ENCODE measurements around the gene COL7A1. TPM values are rescaled to one million over a fixed set of nuclear protein-coding genes. Genes with fewer than 3 reads are reported as not detected.

Gene COL7A1
- 10 to 100 TPM; 12.9 to 14.7 (median 14.2) TPM for polyA plus RNA-seq (ENCODE audit: insufficient read length in 3 of 3)

DNA sequence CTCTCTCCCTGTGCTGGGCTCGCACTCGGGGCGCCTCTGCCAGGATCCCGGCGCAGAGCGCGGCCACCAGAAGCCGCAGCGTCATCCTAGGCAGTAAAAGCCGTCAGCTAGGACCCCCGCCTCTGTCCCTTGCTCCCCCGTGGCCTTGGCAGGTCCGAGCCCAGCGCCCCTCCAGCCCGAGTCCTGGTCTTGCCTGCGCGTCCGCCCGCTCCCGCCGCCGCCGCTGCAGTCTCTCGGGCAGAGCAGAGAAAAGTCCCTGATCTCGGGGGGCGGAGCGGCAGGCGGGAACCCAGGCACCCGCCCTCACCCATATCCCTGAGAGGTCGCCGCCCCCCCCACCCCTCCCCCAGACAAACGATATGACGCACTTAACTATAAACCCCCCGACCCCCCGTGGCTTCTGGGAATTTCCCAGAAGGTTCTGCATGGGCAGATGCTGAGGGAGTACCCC lies at the start of gene COL7A1:
Gene COL7A1, minus strand, starts transcription at position 255 of the 451 bp plus-strand sequence. Its CDS starts 170 bp downstream, at position 85.
- DNase-seq (ENCODE audit: low read depth in 3 of 3, low spot score in 2 of 3), result no peak

DNA sequence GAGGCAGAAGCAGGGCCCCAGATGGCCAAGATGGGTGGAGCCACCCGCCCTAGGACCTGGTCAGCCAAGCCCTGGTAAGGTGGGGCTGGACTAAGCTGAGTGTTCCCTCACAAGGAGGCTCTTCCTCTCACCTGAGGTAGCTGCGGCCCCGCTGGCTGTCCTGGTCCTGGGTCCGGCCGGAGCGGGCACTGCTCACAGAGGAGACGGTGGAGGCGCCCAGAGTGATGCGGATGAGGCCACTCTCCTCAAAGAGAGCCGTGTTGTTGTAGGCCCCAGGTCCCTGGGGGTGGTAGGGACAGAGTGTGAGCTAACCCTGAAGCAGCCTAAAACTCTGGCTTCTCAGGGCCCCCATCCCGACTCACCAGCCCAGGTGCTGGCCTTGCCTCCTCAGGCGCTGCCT lies 47.5 kb upstream of the COL7A1 start:
- DNase-seq (ENCODE audit: low read depth in 3 of 3, low spot score in 2 of 3), result no peak

DNA sequence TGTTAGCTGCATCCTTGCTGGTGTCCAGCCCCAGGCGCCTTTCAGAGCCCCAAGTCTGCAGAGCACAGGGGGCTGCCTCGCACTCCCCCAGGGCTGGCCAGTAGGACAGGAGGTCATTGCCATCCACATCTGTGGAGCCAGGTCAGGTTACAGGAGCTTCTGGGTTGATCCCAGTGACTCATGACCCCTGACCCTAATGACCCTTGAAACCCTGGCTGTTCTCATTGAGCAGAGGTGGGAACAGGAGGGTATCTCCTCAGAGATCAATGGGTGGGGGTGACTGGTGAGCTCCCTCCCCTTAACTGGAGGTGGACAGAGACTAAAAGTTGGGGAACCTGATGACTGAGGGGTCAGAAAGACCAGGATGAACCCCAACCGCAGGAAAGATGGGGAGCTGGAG lies 46.3 kb upstream of the COL7A1 start:
- DNase-seq (ENCODE audit: low read depth in 3 of 3, low spot score in 2 of 3), result no peak

DNA sequence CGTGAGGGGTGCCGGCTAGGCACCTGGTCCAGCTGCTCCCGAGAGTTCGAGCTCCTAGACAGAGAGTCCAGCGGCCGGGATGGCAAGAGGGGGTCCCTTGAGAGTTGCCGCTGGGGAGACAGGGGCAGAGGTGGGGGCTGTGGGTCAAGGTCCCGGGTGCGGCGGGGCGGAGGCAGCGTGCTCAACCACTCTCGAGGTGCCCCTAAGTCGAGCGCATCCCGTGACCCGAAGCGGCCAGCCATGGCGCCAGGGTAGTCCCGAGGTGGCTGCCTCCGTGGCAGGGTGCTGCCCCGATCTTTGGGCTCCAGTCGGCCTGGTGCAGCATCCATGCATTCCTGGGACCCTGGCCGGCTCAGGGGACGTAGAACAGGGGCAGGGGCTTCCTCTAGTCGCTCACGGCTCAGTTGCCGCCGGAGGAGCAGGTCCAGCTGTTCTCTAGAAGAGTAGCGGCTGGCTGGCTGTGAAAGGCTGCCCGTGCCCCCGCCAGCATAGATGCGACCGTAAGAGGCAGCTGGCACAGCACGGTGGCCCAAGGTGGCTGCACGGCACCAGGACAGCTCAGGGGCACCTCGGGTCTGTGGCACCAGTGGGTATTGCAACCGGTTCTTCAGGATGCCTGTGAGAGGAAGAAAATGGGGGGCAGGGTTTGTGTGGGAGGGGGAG lies 44.9 kb upstream of the COL7A1 start:
- no peak for DNase-seq (ENCODE audit: low read depth in 3 of 3, low spot score in 2 of 3)

DNA sequence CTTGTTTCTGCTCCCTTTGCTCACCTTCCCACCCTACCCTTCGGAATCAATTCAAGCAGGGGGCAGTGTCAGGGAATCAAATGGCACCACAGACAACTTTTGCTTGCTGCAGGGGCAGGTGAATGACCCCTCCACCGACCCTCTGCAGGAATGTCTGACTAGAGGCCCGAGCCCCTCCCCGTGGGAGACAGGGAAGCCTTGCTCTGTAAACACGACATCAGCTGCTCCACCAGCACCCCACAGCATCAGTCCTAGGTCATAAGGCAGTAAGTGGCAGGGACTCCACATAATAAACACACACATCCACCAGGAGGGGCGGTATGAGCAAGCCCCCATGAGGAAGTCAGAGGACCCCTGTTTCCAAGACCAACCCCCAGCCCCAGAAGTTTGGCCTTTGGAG lies 42.2 kb upstream of the COL7A1 start:
- DNase-seq (ENCODE audit: low read depth in 3 of 3, low spot score in 2 of 3), result no peak

DNA sequence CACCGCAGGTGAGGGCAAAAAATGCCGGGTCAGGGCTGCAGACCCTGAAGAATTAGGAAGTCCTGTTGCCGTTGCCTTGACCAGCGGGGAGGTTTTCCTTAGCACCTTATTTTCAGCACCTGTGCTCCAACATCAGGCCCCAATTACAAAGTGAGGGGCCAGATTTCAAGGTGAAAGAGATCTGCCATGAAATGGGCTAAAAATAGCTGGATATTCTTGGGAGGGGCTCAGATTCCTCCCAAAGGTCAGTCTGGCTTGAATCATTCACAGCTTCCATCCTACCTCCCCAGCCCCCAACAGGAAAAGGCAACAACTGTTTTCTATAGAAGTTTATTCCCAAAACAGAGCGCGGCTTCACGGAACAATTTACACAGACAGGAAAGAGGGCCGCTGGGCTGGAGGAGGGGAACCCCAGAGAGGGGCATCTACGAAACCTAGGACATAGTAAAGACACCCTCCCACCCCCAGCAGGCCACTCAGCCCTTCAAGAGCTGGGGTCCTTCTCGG lies 41.1 kb upstream of the COL7A1 start:
- DNase-seq (ENCODE audit: low read depth in 3 of 3, low spot score in 2 of 3), result no peak

DNA sequence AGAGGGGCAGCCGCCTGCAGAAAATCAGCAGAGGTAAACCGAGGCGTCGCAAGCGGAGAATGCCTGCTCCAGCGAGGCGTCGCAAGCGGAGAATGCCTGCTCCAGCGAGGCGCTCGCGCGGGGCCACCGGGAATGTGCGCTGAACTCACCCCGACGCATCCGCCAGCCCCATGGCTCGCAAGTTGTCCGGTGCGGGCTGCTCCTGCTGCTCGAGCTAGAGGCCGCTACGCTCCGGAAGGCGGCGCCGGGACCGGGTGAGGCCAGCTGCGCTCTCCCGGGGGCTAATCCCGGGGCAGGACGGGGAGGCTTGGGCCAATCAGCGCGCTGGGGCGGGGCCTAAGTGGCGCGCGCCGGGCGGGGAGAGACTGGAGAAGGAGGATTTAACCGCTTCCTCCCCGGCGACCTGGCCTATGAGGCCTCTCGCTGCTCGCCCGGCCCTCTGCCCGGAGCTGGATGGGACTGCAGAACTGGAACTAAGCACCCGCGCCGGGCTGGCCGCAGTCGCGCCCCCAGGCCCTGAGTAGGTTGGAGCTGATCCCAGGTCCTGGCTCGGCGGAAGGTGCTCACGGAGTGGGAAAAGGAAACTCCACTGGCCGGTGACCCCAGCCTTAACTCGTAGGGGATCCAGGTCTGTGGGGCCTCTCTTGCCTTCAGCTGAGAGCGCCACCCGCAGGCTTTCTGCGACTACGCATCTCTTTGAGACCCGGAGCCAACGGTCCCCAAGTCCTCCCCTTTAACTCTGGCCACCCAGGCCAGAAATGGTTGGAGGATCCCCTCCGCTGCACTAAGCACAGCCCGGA lies 40.3 kb upstream of the COL7A1 start, which contains the start of gene SLC26A6:
Gene SLC26A6, minus strand, starts transcription at position 240 of the 800 bp plus-strand sequence. Its CDS starts 68 bp downstream, at position 172.
- DNase-seq (ENCODE audit: low read depth in 3 of 3, low spot score in 2 of 3), result peak; percentile 72 to 94 (median 90)

DNA sequence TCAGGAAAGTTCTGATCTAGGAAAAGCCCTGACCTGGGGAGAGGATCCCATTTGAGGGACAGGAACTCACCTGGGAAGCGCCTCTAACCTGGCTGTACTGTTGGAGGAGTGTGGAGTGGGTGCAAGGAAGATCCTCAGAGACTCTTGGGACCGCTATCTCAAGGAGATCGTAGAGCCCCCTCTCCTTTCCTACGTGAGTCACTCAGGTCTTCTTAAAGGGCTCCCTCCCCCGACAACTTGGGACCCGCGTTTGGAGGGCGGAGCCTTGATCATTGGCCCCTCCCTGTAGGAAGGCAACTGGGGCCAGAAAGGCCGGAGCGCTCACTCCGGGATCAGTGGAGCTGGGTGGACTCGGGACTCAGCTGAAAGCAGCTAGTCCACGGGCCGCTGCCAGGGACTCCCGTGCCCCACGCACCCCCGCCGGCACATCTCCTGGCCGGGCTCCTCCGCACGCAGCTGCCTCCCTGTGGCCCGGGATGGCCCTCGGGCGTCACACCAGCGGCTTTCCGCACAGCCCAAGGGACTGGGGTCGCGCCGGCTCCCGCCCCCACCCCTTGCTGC lies 39.6 kb upstream of the COL7A1 start:
- DNase-seq (ENCODE audit: low read depth in 3 of 3, low spot score in 2 of 3), result no peak

DNA sequence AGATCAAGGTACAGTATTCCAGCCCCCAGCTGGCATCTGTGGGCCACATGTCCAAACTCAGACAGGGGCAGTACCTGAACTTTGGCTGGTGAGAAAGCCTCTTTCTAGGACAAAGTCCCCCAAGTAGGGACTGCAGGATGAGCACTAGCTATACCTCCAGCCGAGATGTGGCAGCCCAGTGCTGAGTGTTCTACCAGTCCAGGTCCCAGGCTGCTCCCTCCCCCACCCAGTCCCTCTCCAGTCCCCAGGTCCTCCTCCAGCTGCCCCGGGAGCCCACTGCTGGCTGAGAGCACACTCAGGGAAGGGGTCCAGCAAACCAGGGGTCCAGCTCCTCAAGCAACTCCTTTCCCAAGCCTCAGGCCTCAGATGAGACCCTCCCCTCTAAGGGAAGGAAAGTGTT lies 38.6 kb upstream of the COL7A1 start:
- no peak for DNase-seq (ENCODE audit: low read depth in 3 of 3, low spot score in 2 of 3)

DNA sequence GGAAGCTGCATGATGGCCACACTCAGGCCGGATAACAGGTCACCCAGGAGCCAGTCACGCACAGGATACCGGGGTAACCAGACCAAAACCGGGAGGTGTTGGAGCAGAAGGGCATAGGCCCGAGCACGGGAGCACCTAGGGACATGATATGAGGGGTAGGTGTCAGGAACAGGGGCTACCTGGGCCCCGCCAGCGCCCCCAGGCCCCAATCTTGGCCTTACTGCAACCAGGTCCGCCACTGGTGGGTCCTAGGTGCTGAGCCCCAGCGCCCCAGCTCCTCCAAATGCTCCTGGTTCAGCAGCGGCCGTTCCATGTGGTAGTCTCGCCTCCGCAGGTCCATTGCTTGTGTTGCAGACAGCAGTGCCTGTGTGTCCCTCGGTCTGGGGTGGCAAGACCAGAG lies 38.1 kb upstream of the COL7A1 start:
- no peak for DNase-seq (ENCODE audit: low read depth in 3 of 3, low spot score in 2 of 3)

DNA sequence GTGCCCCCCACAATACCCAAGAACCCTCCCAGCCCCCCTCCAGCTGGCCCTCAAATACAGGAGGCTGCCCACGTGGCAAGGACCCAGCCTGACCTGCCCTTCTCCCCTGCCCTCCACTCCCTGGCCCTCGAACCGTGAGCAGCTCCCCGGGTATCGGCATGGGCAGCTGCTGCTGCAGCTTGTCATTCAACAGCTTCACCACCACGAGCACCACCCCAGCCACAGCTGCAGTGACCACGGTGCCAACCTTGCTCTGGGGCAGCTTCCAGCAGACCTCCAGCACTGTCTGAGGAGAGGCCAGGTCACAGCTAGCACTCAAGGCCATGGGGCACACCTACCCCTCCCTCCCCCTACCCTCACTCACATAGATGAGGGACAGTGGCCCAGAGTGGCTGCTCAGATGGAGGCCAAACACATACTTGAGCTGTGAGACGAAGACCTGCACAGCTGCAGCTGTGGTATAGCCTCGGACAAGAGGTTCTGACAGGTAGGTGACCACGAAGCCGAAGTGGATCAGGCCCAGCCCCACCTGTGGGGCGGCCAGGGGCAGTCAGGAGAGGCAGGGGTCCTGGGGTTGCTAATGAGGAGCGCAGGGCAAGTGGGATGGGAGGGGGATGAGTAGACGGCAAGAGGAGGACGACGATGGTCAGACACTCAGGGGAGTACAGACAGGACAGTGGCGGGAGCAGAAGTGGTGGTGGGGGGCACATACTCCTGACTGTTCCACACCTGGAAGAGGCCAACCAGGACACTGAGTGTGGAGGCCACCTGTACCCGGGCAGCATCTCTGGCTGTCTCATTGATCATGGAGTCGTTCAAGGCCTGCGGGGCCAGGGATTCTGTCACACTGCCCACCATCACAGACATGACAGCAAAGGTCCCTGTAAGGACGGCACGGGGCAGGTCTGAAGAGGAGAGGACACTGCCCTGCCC lies 36.7 kb upstream of the COL7A1 start:
- DNase-seq (ENCODE audit: low read depth in 3 of 3, low spot score in 2 of 3), result no peak

DNA sequence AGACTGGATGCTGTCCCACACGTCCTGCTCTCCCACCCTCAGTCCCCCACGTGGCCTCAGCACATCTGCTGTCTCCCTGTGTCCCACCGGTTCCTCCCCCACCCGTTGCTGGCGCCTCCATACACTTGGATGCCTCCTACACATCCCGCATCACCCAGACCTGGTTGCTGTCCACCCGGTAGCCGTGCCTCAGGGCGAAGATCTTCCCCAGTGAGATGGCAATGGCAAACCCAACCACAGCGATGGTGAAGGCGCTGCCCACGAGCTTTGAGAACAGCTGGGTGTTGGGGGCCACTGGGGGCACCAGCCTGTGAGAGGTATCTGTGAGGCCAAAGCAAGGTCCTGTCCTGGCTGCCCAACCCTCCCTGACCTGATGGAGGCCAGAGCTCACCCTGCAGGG lies 35.7 kb upstream of the COL7A1 start:
- DNase-seq (ENCODE audit: low read depth in 3 of 3, low spot score in 2 of 3), result no peak

DNA sequence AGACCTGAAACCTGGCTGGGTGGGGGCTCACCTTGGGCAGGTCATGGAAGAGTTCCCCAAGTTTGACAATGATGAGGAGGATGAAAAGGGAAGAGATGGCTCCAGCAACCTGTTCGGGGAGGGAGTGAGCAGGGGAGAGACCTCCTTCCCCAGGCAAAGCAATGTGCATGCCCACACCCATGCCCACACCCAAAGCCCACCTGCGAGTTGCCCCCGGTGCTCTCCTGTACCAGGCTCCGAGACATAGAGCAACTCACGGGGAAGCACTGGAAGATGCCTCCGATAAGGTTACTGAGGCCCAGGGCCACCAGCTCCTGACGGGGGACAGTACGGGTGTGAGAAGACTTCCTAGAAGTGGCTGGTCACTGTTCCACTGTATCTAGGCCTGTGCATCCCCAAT lies 35.3 kb upstream of the COL7A1 start:
- DNase-seq (ENCODE audit: low read depth in 3 of 3, low spot score in 2 of 3), result no peak

DNA sequence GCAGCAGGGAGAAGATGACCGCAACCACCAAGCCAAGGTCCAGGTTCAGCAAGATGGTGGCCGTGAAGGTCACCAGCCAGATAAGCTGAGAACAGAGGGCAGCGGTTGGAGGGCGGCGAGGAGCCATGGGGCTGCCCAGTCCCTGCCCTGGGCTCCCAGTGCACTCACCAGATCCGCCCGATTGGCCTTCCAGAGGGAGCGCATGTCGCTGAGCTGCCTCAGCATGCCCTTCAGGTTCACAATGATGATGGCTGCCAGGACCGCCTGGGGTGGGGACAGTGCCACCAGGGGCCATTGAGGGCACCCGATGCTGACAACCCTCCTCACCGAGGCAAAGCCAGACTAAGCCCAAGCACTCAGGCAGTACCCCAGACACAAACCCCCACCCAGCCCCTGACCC lies 34.8 kb upstream of the COL7A1 start:
- DNase-seq (ENCODE audit: low read depth in 3 of 3, low spot score in 2 of 3), result no peak

DNA sequence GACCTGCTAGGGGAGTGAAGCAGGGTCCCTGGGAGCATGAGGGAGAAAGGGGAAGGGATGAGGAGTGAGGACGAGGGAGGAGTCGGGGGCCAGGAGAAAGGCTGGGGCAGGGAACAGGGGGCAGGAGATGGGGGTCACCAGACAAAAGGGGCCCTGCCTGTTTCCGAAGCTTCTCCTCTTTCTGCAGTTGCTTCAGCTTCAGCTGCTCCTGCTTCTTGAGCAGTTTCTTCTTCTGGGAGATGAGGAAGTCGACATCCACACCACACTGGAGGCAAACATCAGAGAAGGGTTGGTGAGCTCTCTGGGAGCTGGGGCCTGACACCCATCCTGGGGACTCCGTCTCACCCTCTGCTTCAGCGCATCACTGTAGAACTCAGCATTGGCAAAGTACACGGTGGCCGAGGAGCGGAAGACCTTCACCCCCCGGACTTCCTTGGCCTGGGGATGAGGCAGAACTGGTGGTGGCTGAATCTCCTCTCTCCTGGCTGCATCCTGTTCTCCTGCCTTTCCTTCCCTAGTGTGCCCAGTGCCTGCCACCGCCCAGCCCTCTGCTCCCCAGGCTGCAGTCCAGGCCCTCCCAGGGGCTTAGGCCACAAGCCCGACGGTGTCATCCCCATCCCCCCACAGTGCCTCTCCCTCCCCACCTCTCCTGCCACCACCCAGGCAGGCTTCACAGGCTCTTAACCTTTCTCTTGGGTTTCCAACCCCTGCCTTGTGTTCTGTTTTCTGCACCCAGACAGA lies 33.3 kb upstream of the COL7A1 start:
- no peak for DNase-seq (ENCODE audit: low read depth in 3 of 3, low spot score in 2 of 3)

DNA sequence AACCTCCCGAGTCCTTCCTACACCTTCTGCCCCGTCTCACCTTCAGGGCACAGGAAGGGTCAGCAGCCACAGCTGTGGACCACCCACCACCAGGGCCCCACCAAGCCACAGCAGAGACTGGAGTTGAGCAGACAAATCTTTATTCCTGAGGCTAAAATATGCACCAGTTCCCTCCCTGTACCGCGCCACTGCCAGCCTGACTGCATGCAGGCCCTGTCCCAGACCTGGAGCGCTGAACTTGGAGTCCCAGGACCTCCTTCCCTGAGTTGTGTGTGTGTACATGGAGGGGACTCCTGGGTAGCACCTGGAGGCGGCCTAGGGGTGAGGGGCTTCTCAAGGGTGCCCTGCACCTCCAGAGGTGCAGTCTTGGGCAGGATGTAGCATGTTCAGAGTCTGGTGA lies 30.5 kb upstream of the COL7A1 start:
- DNase-seq (ENCODE audit: low read depth in 3 of 3, low spot score in 2 of 3), result no peak

DNA sequence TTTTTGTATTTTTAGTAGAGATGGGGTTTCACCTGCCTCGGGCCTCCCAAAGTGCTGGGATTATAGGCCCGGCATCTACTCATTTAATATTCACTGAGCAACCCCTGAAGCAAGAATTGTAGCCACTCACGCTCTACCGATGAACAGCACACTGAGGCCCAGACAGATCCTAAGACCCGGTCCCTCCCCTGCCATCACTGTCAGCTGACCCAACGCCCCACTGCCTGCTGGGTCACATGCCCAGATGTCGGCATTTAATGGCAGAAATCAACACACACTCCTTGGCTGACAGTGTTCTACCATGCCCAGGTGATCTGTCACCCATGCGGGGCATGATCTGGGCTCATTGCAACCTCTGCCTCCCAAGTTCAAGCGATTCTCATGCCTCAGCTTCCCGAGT lies 29.6 kb upstream of the COL7A1 start:
- no peak for DNase-seq (ENCODE audit: low read depth in 3 of 3, low spot score in 2 of 3)

DNA sequence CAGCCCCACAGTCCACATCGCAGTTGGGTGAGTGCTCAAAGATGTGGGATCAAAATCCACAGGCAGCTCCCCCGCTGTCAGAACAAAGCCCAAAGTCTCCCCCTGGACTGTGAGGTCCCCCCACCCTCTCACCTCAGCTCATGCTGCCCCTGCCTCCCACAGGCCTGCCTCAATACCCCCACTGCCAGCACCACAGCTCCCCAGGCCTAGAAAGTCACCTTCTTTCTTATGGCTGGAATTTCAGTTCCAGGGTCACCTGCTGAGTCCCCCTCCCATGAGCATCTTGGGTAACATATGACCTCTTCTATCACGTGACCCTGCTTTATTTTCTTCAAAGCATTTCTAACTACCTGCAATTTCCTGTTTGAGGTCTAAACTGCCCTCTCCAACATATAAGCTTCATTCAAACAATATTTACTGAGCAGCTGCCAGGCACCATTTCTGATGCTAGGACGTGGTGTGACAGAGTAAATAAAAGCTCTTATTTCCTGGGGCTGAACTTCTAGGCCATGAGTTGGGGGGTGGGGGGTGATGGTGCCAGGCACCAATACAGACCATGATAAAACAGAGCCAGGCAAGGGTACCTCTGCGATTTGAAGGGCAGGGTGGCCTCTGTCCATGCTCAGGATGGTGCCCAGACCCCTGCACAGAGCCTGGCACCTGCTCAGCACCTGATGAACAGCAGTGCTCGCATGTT lies 28.9 kb upstream of the COL7A1 start:
- no peak for DNase-seq (ENCODE audit: low read depth in 3 of 3, low spot score in 2 of 3)

DNA sequence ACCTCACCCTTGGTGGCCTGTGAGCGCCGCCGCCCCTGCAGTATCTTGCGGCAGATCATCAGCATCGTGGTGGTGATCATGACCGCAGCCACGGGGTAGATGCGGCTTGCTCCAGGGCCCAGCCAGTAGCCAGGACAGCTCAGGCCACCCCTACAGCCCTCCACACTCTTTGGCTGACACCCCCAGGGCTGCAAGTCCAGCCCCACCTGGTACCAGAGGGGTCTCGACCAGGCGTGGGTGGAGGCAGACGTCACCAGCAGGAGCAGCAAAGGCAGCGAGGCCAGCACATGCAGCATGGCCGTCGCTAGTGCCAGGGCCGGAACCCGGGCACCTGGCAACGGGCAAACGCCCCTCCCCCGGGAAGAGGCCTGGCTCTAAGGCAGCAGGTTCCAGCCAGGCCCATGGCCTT lies 26.3 kb upstream of the COL7A1 start, which contains the start of gene TMEM89:
Gene TMEM89, minus strand, starts transcription at position 309 of the 409 bp plus-strand sequence. Its CDS starts 13 bp downstream, at position 296.
- no peak for DNase-seq (ENCODE audit: low read depth in 3 of 3, low spot score in 2 of 3)

All from right renal cortex interstitium (tissue), 3 donors.